Hindlimb muscle (tissue), 1 donor: ENCODE results near the gene PRLR. TPM values are rescaled to one million over a fixed set of nuclear protein-coding genes. Genes with fewer than 3 reads are reported as not detected.
"Not testable (repeated sequence)": the region's sequence is repeated elsewhere in the genome, so short reads cannot be mapped to it uniquely, and the experiment has no call there.

Experiments used
- DNase-seq: peaks from one replicate; pipeline ENCODE4 v3.0.0-alpha.2; 2013
- polyA plus RNA-seq: library from polyadenylated mRNA; unstranded; fragments of 120-200 nt; gene quantifications from one replicate; pipeline ENCODE4 v1.2.1, GENCODE V29; 2013; ENCODE audit not compliant: insufficient read length

The PRLR gene
- polyA plus RNA-seq, 1 donor = 0.15 TPM

GRCh38 chr5:35067985-35068384, 162.3 kb downstream of the PRLR start:
- DNase-seq = no peak

GRCh38 chr5:35066260-35066795, 164.0 kb downstream of the PRLR start:
- DNase-seq = no peak

GRCh38 chr5:35063414-35063813, 166.9 kb downstream of the PRLR start:
- DNase-seq = peak; percentile 56

- DNase-seq = no peak
Measured at GRCh38 chr5:35061211-35061770, 169.0 kb downstream of the PRLR start.

- no peak for DNase-seq
Measured at GRCh38 chr5:35060236-35060635, 170.1 kb downstream of the PRLR start.

GRCh38 chr5:35059251-35059650, 171.0 kb downstream of the PRLR start:
- no peak for DNase-seq

GRCh38 chr5:35058374-35058788, 171.9 kb downstream of the PRLR start:
- DNase-seq = no peak

- DNase-seq = no peak
Measured at GRCh38 chr5:35056686-35057085, 173.6 kb downstream of the PRLR start.

- DNase-seq = no peak
Measured at GRCh38 chr5:35052838-35053237, 177.4 kb downstream of the PRLR start.

GRCh38 chr5:35050541-35051126, 179.7 kb downstream of the PRLR start:
- no peak for DNase-seq

- DNase-seq = no peak
Measured at GRCh38 chr5:35048910-35049309, 181.4 kb downstream of the PRLR start.

- DNase-seq = no peak
Measured at GRCh38 chr5:35047785-35048404, 182.4 kb downstream of the PRLR start, which contains the start of gene AGXT2. AGXT2 (minus strand) TSS chr5:35047949; CDS start chr5:35047892, 57 bp downstream.

GRCh38 chr5:35046774-35047173, 183.5 kb downstream of the PRLR start:
- no peak for DNase-seq

- DNase-seq = no peak
Measured at GRCh38 chr5:35045280-35045679, 185.0 kb downstream of the PRLR start.

GRCh38 chr5:35044649-35045048, 185.6 kb downstream of the PRLR start:
- DNase-seq = no peak

GRCh38 chr5:35042781-35043180, 187.5 kb downstream of the PRLR start:
- DNase-seq = no peak

- peak; percentile 64 for DNase-seq
Measured at GRCh38 chr5:35041261-35041660, 189.0 kb downstream of the PRLR start.

- DNase-seq = no peak
Measured at GRCh38 chr5:35038891-35039290, 191.4 kb downstream of the PRLR start.

GRCh38 chr5:35036536-35036935, 193.8 kb downstream of the PRLR start:
- no peak for DNase-seq

- not testable (repeated sequence) for DNase-seq
Measured at GRCh38 chr5:35035929-35036328, 194.4 kb downstream of the PRLR start.

- DNase-seq = no peak
Measured at GRCh38 chr5:35035271-35035670, 195.0 kb downstream of the PRLR start.

- no peak for DNase-seq
Measured at GRCh38 chr5:35032356-35032755, 197.9 kb downstream of the PRLR start.

GRCh38 chr5:35031276-35031675, 199.0 kb downstream of the PRLR start:
- DNase-seq = no peak
